Hepatocyte (in vitro differentiated cells): Measurements from ENCODE around the gene RASGRP1.

ENCODE experiments used
- EZH2 ChIP-seq: fragments of 200-600 bp; sonication (generic); IDR thresholded peaks from 2 replicates; pipeline ENCODE4 v1.6.1; 2016; ENCODE audit warnings: antibody characterized with exemption, mild to moderate bottlenecking, borderline replicate concordance
- TF ChIP-seq, protein P1 (sequence below): fragments of 200-600 bp; sonication (generic); IDR thresholded peaks from 2 replicates; pipeline ENCODE4 v1.5.1; 2016; ENCODE audit warnings: antibody characterized with exemption, mild to moderate bottlenecking; ENCODE audit not compliant: poor library complexity

- TF ChIP-seq EZH2: no peak
- TF ChIP-seq, protein P1, sequence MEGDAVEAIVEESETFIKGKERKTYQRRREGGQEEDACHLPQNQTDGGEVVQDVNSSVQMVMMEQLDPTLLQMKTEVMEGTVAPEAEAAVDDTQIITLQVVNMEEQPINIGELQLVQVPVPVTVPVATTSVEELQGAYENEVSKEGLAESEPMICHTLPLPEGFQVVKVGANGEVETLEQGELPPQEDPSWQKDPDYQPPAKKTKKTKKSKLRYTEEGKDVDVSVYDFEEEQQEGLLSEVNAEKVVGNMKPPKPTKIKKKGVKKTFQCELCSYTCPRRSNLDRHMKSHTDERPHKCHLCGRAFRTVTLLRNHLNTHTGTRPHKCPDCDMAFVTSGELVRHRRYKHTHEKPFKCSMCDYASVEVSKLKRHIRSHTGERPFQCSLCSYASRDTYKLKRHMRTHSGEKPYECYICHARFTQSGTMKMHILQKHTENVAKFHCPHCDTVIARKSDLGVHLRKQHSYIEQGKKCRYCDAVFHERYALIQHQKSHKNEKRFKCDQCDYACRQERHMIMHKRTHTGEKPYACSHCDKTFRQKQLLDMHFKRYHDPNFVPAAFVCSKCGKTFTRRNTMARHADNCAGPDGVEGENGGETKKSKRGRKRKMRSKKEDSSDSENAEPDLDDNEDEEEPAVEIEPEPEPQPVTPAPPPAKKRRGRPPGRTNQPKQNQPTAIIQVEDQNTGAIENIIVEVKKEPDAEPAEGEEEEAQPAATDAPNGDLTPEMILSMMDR: no peak
Observed at GRCh38 chr15:38479266-38479665, 85.3 kb downstream of the RASGRP1 start.
